Esophagus squamous epithelium (tissue), 4 donors: ENCODE measurements around the gene RGS6.

Experiments used
- POLR2A ChIP-seq, 4 donors: fragments of 450-650 bp; IDR thresholded peaks; one replicate each; pipeline ENCODE4 v1.6.1; 2017; ENCODE audit warnings: antibody characterized with exemption in 4 of 4, mild to moderate bottlenecking in 4 of 4, moderate library complexity in 3 of 4
- TF ChIP-seq, protein P1 (sequence below), 6 experiments: fragments of 450-650 bp in 4 of 6; fragments of 200-600 bp in 2 of 6; sonication (generic) in 2 of 6; IDR thresholded peaks; one replicate each; pipeline ENCODE4 v1.5.1; 2016 to 2019; ENCODE audit warnings: antibody characterized with exemption in 6 of 6, mild to moderate bottlenecking in 4 of 6, moderate library complexity in 4 of 6

- TF ChIP-seq, protein P1, sequence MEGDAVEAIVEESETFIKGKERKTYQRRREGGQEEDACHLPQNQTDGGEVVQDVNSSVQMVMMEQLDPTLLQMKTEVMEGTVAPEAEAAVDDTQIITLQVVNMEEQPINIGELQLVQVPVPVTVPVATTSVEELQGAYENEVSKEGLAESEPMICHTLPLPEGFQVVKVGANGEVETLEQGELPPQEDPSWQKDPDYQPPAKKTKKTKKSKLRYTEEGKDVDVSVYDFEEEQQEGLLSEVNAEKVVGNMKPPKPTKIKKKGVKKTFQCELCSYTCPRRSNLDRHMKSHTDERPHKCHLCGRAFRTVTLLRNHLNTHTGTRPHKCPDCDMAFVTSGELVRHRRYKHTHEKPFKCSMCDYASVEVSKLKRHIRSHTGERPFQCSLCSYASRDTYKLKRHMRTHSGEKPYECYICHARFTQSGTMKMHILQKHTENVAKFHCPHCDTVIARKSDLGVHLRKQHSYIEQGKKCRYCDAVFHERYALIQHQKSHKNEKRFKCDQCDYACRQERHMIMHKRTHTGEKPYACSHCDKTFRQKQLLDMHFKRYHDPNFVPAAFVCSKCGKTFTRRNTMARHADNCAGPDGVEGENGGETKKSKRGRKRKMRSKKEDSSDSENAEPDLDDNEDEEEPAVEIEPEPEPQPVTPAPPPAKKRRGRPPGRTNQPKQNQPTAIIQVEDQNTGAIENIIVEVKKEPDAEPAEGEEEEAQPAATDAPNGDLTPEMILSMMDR (IDR thresholded peaks at IDR 0.05): peak in 4 of 6 experiments; percentile 4 to 53 (median 20)
- no peak for TF ChIP-seq POLR2A (IDR thresholded peaks at IDR 0.05)
Observed at GRCh38 chr14:71932229-71932981, at the start of gene RGS6.
